Skeletal muscle cell (primary cell): ENCODE data around the gene ZNF264.
"Not testable (repeated sequence)": the region's sequence is repeated elsewhere in the genome, so short reads cannot be mapped to it uniquely, and the experiment has no call there.

ENCODE experiments used
- DNase-seq: peaks from one replicate; pipeline ENCODE4 v3.0.0-alpha.2; 2010; ENCODE audit warnings: low read depth
- H3K4me3 ChIP-seq: 2 replicates; pipeline ENCODE4 v1.5.1; 2011; ENCODE audit warnings: low read depth, mild to moderate bottlenecking, control low read depth, low read length, moderate library complexity

Gene ZNF264

DNA sequence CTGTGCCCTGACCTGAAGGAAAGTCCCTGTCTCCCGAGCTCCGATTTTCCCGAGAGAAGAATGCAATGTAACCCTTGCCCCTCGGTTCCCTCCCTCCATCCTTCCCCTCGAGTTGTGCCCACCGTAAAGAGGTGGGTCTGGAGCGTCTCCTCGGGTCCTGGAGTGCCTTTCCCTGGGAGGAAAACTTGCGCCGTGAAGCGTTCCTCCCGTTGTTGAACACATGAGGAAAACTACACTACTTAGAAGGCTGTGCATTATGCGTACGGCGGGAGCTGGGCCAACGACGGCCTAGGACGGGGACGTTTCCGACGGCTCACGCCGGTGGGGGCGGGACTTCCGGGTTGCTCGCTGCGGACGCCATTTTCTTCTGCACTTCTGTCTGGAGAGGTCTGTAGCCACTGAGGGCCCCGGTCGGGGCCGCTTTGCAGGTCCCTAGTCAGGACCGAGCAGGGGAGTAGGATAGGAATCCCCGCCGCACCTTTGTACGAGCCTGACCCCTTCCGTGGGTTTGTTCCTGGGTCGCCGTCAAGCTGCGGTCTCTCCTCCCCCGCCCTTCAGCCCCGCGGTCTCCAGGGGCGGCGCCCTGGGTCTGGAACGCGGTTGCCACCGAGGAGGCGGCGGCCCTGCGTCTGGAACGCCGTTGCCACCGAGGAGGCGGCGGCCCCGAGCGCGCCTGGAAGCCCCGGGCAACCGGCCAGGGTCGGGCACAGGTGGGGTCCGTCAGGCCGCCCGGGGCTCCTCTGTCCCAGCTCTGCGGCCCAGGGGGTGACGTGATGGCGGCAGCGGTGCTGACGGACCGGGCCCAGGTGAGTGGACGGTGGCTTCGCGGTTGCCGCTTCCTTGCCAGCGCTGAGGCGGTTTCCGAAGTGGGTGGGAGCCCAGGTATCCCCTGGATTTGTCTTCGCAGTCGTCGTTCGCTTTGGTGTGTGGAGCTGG is at the start of gene ZNF264:
ZNF264 (plus strand) TSS at position 360 of the 936 bp plus-strand sequence; CDS start at position 774, 414 bp downstream.
- peak; percentile 43 for DNase-seq
- peak within 1 kb of the TSS; percentile 94 for H3K4me3 ChIP-seq

DNA sequence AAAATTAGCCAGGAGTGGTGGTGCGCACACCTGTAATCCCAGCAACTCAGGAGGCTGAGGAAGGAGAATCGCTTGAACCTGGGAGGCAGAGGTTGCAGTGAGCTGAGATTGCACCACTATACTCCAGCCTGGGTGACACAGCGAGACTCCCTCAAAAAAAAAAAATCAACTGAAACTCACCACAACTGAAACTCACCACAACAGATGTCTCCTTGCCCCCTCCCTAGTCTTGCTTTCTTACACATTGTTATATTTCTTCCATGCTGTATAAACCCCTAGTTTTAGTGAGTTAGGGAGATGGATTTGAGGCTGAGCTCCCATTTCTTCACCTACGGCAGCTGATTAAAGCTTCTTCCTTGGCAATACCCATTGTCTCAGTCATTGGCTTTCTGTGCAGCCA is 49.6 kb upstream of the ZNF264 start:
- DNase-seq = no peak
- H3K4me3 ChIP-seq = no peak overlapping the region

DNA sequence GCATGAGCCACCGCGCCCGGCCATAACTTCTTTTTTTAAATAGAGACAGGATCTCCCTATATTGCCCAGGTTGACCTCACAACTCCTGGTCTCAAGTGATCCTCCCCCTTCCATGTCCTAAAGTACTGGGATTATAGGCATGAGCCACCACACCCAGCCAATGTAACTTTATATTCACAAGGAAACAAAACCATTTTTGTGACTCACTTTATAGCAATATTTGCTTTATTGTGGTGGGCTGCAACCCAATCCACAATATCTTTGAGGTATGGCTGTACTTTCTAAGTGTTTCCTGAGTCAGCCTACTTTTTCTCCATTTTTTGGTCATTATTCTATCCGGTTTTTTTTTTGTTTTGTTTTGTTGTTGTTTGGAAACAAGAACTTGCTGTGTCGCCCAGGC is 38.4 kb upstream of the ZNF264 start:
- no peak overlapping the region for H3K4me3 ChIP-seq
- no peak for DNase-seq

DNA sequence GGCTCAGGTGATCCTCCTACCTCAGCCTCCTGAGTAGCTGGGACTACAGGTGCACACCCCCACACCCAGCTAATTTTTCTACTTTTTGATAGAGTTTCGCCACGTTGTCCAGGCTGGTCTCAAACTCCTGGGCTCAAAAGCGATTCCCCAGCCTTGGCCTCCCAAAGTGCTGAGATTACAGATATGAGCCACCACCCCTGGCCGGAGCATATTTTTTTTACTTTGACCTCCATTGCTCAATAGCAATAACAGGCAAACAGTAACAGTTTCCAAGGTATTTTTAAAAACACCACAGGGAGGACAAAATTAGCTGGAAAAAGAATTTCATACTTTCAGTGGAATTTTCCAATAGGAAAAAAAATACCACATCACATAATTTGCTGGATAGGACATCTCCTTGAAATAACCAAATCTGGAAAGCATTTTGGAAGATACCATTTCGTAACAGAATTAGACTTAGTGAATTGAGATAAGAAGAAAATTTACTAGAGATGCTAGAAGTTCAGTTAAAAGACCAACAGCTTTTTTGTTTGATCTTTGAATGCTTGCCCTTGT is 29.2 kb upstream of the ZNF264 start:
- no peak for DNase-seq
- H3K4me3 ChIP-seq = no peak overlapping the region

DNA sequence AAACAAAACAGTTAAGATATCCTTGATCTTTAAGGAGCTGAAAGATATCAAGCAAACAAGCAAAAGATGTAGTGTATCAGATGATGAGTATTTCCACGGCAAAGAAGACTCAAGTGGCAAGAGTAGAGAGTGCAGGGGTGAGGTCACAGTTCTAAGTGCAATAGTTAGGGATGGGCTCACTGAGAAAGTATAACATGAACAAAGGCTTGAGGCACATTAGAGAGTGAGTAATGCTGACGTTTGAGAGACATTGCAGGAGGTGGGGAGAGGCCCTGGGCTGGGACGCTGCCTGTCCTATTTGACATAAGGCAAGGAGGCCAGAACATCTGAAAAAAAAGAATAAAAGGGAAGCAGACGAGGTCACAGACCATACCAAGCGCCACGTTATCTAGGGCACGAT is 25.5 kb upstream of the ZNF264 start:
- no peak overlapping the region for H3K4me3 ChIP-seq
- no peak for DNase-seq

DNA sequence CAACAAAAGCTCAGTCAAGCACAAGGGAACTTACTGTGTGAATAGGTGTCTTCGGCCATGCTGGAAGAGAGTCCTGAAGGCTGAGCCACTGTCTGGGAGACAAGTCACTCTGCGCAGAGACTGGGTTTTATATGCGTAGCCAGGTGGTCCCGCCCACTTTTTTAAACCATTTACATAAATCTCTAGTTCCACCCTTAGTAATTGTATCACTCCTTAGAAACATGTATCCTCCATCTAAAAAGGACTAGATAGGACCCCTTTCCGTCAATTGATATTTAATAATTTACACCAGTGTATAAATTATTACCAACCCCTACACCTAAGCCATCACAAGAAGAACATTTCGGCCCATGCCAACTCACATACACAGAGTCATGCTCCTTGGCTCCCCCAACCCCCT is 23.9 kb upstream of the ZNF264 start, which contains the start of gene DUXA:
DUXA (minus strand) TSS at position 101 of the 400 bp plus-strand sequence; CDS start at position 59, 42 bp downstream.
- H3K4me3 ChIP-seq = no peak within 1 kb of the TSS
- DNase-seq = no peak

DNA sequence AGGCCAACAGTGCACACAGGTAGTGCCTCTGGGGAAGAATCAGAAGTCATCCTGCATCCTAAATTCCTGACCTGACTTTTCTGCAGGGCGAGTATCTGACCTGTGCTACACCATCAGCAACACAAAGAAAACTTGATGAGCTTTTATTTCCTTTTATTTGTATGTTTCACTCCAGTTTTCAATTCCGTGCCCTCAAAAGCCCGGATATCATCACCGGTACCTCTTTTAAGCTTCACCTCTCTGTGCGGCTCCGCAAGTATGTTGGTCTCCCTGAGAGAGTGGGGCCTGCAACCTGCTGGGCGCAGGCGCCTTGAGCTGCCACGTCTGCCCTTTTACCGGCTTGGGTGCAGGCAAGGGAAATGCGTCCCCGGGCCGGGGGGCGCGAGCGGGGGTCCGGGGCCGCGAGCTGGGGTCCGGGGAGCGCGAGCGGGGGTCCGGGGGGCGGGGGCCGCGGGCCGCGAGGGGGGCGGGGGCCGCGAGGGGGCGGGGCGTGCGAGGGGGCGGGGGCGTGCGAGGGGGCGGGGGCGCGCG is 19.7 kb upstream of the ZNF264 start:
- H3K4me3 ChIP-seq = peak overlapping the region; percentile 37
- DNase-seq = no peak

DNA sequence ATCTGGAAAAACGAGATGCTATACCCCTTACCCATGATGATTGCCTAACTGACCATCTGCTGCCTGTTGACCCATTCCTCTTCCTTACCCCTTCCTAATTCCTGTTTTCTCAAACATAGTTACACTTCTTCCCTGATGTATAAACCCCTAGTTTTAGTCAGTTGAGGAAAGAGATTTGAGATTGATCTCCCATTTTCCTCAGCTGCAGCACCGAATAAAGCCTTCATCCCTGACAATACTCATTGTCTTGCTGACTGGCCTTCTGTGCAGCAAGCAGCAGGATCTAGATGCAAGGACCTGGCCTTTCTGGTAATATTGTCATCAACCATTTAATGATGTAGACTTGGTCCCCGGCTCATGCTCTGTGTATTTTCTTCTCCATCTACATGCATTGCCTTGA is 999 bp upstream of the ZNF264 start:
- DNase-seq = no peak
- no peak overlapping the region for H3K4me3 ChIP-seq

DNA sequence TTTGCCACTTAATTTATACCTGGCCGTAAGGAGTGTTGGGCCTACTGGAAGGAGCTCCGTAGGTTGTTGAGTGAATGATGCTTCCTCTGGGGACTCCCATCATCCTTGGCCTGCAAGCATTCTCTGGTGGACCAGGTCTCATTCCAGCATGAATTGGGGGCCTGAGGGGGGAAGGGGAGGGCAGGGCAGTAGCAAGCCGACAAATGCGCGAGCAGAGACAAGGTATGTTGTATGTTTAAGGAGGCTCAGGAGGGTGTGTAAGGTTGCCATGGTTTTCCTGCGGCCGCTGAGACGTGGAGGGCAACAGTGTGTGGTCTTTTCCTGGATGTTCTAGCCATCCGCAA is 749 bp downstream of the ZNF264 start:
- no peak for DNase-seq
- H3K4me3 ChIP-seq = peak overlapping the region; percentile 94

DNA sequence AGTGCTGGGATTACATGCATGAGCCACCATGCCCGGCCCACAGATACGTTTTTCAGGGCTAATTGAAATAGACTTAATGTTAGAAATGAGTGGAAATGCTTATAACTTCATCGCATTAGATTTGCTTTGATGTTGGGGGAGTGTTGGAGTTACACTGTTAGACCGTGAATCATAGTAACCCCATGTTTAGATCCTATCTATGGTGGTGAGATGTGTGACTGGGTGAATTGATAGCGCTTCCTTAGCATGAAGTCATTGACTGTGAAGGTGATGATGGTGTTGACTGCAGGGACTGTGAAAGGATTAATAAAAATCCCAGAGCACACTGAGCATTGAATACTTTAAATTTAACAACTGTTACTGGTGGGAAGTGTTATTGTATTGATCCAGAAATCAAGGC is 1.7 kb downstream of the ZNF264 start:
- peak overlapping the region; percentile 94 for H3K4me3 ChIP-seq
- DNase-seq = no peak

DNA sequence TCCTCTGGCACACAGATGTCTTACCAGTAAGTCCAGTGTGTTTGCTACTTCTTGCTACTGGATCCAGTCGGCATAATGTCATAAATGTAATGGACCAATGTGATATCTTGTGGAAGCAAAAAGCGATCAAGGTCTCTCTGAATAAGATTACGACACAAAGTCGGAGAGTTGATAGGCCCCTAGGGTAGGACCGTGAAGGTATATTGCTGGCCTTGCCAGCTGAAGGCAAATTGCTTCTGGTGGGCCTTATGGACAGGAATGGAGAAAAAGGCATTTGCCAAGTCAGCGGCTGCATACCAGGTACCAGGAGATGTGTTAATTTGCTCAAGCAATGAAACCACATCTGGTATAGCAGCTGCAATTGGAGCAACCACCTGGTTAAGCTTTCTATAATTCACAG is 6.6 kb downstream of the ZNF264 start:
- H3K4me3 ChIP-seq, DNase-seq: not testable (repeated sequence)

DNA sequence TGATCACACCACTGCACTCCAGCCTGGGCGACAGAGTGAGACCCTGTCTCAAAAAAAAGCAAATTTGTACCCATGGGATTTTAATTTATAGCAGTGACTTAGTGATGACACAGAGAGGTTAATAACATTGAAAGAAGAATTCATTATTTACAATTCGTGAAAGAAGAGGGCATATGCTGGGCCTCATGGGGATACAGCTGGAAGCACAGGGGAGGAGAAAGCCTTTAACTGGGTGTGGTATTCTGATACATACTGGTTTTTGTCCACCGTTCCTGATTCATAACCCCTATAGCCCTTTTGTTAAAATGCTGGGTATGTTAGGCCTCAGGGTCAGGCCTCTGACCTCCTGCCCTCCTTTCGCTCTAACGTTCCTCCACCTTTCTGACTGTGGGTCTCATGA is 10.9 kb downstream of the ZNF264 start:
- H3K4me3 ChIP-seq = no peak overlapping the region

DNA sequence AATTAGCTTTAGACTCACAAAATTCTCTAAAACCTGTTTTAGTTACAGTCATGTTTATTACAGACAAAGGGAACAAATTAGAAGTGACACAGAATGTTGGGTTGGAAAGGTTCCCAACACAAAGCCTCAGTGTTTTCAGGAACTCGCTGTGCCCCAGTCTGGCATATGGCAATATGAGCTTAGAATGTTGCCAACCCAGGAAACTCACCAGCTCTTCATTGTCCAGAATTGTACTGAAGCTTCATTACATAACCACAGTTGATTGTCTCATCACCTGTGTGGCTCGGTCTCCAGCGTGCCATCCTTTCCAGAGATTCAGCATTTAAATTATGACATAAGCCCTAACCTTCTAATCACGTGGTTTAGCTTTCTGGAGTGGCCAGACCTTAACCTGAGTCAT is 19.1 kb downstream of the ZNF264 start:
- no peak for DNase-seq
- H3K4me3 ChIP-seq = no peak overlapping the region

More for the DNA sequence above, 10.9 kb downstream of the ZNF264 start:
- no peak for DNase-seq

DNA sequence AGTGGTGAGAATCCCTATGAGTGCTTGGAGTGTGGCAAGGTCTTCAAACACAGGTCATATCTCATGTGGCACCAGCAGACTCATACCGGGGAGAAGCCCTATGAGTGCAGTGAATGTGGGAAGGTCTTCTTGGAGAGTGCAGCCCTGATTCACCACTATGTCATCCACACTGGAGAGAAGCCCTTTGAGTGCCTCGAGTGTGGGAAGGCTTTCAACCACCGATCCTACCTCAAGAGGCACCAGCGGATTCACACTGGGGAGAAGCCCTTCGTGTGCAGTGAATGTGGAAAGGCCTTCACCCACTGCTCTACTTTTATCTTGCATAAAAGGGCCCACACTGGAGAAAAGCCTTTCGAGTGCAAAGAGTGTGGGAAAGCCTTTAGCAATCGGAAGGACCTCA is 20.8 kb downstream of the ZNF264 start:
- no peak overlapping the region for H3K4me3 ChIP-seq
- no peak for DNase-seq

DNA sequence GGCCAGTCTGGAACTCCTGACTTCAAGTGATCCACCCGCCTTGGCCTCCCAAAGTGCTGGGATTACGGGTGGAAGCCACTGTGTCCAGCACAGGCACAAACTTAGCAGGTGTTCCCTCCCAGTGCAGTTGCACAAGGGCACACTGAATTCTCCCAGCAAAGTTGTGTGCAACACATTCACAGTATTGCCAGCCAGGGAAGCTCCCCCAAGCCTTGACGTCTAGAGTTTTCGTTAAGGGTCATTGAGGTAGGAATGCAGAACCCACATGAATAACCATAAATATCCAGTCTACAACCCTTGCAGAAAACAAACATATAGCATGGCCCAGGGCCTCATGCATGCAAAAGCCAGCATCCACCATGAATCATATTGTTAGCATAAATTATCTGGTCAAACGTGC is 36.2 kb downstream of the ZNF264 start:
- no peak for DNase-seq
- no peak overlapping the region for H3K4me3 ChIP-seq

DNA sequence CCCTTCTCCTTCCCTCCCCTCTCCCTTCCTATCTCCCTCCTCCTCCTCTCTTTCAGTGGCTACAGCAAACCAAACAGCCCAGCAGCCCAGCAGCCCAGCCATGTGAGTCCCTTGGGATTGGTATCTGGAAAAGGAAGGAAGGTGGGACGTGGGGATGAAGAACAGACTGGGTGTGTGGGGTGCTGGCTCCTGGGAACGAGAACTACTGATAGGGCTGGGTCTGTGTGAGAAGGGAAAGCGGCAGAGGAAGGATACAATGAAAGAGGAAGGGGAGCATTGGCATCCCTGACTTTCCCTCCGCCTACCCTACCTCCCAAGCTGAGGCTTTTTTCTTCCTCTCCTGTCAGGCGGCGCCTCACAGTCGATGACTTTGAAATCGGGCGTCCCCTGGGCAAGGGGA is 40.4 kb downstream of the ZNF264 start:
- no peak for DNase-seq
- no peak overlapping the region for H3K4me3 ChIP-seq

DNA sequence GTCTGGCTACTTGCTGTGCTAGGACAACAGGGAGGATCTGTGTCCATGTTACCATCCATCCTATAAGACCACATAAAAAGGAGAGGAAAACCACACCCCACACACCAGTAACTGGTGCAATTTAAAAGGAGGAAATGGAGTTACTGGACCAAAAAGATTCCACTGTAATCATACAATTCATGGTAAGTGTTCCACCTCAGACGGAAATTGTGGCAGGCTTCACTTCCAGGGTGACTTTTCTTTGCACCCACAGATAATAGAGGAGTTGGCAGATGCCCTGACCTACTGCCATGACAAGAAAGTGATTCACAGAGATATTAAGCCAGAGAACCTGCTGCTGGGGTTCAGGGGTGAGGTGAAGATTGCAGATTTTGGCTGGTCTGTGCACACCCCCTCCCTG is 41.9 kb downstream of the ZNF264 start:
- DNase-seq = no peak
- no peak overlapping the region for H3K4me3 ChIP-seq

DNA sequence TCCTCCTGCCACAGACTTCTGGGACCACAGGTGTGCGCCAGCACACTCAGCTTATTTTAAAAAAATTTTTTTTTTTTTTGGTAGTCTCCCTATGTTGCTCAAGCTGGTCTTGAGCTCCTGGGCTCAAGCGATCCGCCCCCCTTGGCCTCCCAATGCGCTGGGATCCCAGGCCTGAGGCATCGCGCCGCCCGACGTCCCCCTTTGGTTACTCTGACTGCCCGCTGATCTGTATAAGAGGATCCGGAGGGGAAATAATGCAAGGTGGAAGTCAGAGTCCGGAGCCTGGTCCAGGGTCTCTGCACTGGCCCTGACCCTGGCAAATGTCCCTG is 48.6 kb downstream of the ZNF264 start:
- peak overlapping the region; percentile 98 for H3K4me3 ChIP-seq
- no peak for DNase-seq

DNA sequence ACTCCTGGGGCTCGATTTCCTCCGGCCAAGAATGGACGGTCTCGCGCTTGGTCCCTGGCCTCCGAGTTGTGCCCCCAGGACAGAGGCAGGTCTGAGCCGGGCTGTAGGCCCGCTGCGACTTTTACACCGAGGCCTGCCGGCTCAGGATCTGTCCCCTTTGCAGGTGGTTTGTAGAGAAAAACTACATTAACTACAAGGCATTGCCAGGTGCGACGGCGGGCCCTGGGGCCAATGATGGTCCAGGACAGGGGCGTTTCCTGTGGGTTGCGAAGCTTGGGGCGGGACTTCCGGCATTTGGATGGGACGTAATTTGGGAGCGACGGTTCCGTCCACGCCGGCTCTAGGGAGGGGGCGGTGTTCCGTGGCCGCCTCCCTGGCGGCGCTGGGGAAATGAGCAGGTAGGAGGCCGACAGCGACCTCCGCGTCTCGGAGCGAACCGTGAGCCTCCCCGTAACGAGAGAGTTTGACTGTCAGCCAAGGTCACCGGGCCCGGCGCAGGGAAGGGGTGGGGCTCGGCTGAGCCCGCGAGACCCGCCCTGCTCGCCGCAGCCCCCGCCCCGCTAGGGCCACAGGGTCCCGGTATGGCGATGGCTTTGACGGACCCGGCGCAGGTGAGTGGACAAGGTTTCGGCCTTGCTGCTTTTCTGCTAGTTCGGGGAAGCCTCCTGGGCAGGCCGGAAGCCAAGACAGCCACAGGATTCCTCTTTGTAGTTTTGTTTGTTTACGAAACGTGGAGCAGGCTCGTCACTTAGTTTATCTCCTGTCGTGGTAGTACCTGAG is 49.2 kb downstream of the ZNF264 start, which contains the start of gene ZNF805:
ZNF805 (plus strand) TSS at position 322 of the 780 bp plus-strand sequence; CDS start at position 582, 260 bp downstream.
- peak; percentile 73 for DNase-seq

DNA sequence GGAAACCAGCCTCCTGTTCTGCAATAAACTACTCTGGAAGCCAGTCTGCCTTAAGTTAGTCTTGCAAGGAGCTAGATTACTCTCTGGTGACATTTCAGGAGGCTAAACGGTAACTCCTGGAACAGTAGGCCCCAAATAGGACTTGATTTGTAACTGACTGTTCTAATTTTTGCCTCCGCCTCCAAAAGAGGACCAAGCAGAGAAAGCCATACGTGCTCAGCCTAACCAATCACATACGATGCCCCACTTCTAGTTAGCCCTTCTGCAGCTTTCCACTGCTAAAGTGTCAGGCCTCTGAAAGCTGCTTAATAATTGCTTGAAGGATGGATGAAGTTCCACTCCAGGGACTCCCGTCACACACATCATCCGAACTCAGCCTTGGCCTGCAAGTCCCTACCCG is 49.9 kb downstream of the ZNF264 start:
- peak; percentile 11 for DNase-seq
- H3K4me3 ChIP-seq = peak overlapping the region; percentile 98

More for the DNA sequence above, 49.2 kb downstream of the ZNF264 start, which contains the start of gene ZNF805:
- H3K4me3 ChIP-seq = peak within 1 kb of the TSS; percentile 98
